K562 (cell line): ENCODE measurements around the gene SLC35F2. TPM values are rescaled to one million over a fixed set of nuclear protein-coding genes. Genes with fewer than 3 reads are reported as not detected.

ENCODE experiments used
- ATAC-seq: fragments of 200-7000 bp; cut with Tn5 transposase; 3 replicates; pipeline ENCODE4 v1.9.1; 2020; ENCODE audit warnings: moderate library complexity
- BruUV-seq: library from RNA; stranded (reverse); fragments of 400-500 nt; replicated peaks from 2 replicates; lab custom pipeline; 2021; lab: Mats Ljungman, UMichigan
- CTCF ChIA-PET: fragments of 300-600 bp; formaldehyde crosslinking; extraction: SDS; loops from one replicate; lab custom pipeline; 2021; ENCODE audit warnings: low intra/inter-chr PET ratio; lab: Yijun Ruan, JAX
- POLR2A ChIA-PET: fragments of 300-600, 350-650 bp; sonication (Branson Sonifier 250); formaldehyde crosslinking; extraction: SDS; loops from one replicate; lab custom pipeline; 2021; ENCODE audit warnings: antibody characterized with exemption, inconsistent platforms; lab: Yijun Ruan, JAX
- DNase-seq, 4 experiments: peaks; one replicate each; pipeline versions ENCODE4 v3.0.0 to v3.0.0-alpha.2; 2011 to 2018; ENCODE audit warnings: low spot score in 3 of 4, mixed read lengths in 3 of 4; ENCODE audit errors: extremely low read depth in 1 of 4
- FAIRE-seq: peaks from 2 replicates; lab custom pipeline; 2011; peaks lifted over from hg19 to GRCh38; lab: Jason Lieb, UNC
- H2AFZ ChIP-seq: 2 replicates; pipeline ENCODE4 v1.6.0; 2011; ENCODE audit warnings: low read depth, low read length, control low read depth, inconsistent platforms
- H3K27ac ChIP-seq: fragments of 200-600 bp; 3 replicates; pipeline ENCODE4 v1.8.0; 2011; ENCODE audit warnings: low read depth, mild to moderate bottlenecking, control low read depth, inconsistent platforms, low read length, moderate library complexity, mixed read lengths; ENCODE audit errors: extremely low read depth
- H3K27me3 ChIP-seq, 2 experiments: fragments of 300-600 bp in 1 of 2; 2 replicates in 1 of 2; 3 replicates in 1 of 2; pipeline versions ENCODE4 v1.6.0 to v1.8.0; 2011; ENCODE audit warnings: inconsistent platforms in 2 of 2, low read length in 2 of 2, mild to moderate bottlenecking in 1 of 2, mixed read lengths in 1 of 2, moderate library complexity in 1 of 2; ENCODE audit not compliant: control insufficient read depth in 2 of 2, insufficient read depth in 2 of 2
- H3K36me3 ChIP-seq: fragments of 300-600 bp; 3 replicates; pipeline ENCODE4 v1.8.0; 2011; ENCODE audit warnings: mild to moderate bottlenecking, low read length, inconsistent platforms; ENCODE audit not compliant: control insufficient read depth, insufficient read depth
- H3K4me1 ChIP-seq, 2 experiments: fragments of 200-600 bp in 1 of 2; replicated peaks in 1 of 2; 2 replicates in 1 of 2; 3 replicates in 1 of 2; pipeline versions ENCODE4 v1.5.1 to v1.8.0; 2011; ENCODE audit warnings: inconsistent platforms in 2 of 2, low read length in 2 of 2, mild to moderate bottlenecking in 1 of 2, mixed read lengths in 1 of 2, moderate library complexity in 1 of 2; ENCODE audit not compliant: control insufficient read depth in 2 of 2, insufficient read depth in 2 of 2
- H3K4me2 ChIP-seq: 2 replicates; pipeline ENCODE4 v1.6.1; 2011; ENCODE audit warnings: low read length, control low read depth, inconsistent platforms, mixed read lengths; ENCODE audit not compliant: insufficient read depth
- H3K4me3 ChIP-seq: fragments of 200-600 bp; sonication (generic), shearing (Covaris generic); 2 replicates; pipeline ENCODE4 v1.5.1; 2016; ENCODE audit warnings: control low read depth, inconsistent platforms
- H3K79me2 ChIP-seq: fragments of 200-600 bp; 3 replicates; pipeline ENCODE4 v1.8.0; 2011; ENCODE audit warnings: low read length, inconsistent platforms; ENCODE audit not compliant: control insufficient read depth, insufficient read depth
- H3K9ac ChIP-seq, 2 experiments: 2 replicates each; pipeline versions ENCODE4 v1.6.0 to v1.6.1; 2011; ENCODE audit warnings: low read depth in 2 of 2, low read length in 2 of 2, control low read depth in 1 of 2, inconsistent platforms in 1 of 2, mild to moderate bottlenecking in 1 of 2, mixed read lengths in 1 of 2; ENCODE audit not compliant: insufficient read depth in 1 of 2
- H3K9me1 ChIP-seq: one replicate; pipeline ENCODE4 v1.6.0; 2011; ENCODE audit warnings: inconsistent platforms, mild to moderate bottlenecking, low read length, moderate library complexity; ENCODE audit not compliant: control insufficient read depth, insufficient read depth
- H3K9me3 ChIP-seq: replicated peaks from 2 replicates; pipeline ENCODE4 v1.5.1; 2011; ENCODE audit warnings: low read depth, low read length, inconsistent platforms; ENCODE audit not compliant: control insufficient read depth, insufficient read depth
- H4K20me1 ChIP-seq: replicated peaks from 2 replicates; pipeline ENCODE4 v1.6.1; 2011; ENCODE audit warnings: low read length, inconsistent platforms, mixed read lengths; ENCODE audit not compliant: control insufficient read depth, insufficient read depth
- CBFA2T3 ChIP-seq: fragments of 450-650 bp; IDR thresholded peaks from 2 replicates; pipeline ENCODE4 v1.6.1; 2017
- CEBPG ChIP-seq, 3 experiments: fragments of 200-800 bp in 1 of 3; sonication (Bioruptor generic) in 1 of 3; sonication (generic) in 1 of 3; formaldehyde crosslinking in 1 of 3; IDR thresholded peaks in 2 of 3; conservative IDR thresholded peaks in 1 of 3; 2 replicates each; pipeline versions ENCODE4 v1.6.1 to v1.8.0; 2016 to 2022; ENCODE audit warnings: missing compliant biosample characterization in 2 of 3, missing genetic modification characterization in 2 of 3, mild to moderate bottlenecking in 1 of 3, missing genetic modification reagents in 1 of 3
- HCFC1 ChIP-seq: IDR thresholded peaks from 2 replicates; pipeline ENCODE4 v1.6.1; 2012; ENCODE audit warnings: low read depth, low read length, improper control_type of control experiment
- PML ChIP-seq: IDR thresholded peaks from 2 replicates; pipeline ENCODE4 v1.6.1; 2012; ENCODE audit warnings: low read length, inconsistent platforms
- ZC3H11A ChIP-seq: IDR thresholded peaks from 2 replicates; pipeline ENCODE4 v1.6.1; 2012; ENCODE audit warnings: low read depth, low read length, improper control_type of control experiment
- ZKSCAN3 ChIP-seq: fragments of 250-450 bp; sonication (Bioruptor Pico); IDR thresholded peaks from 2 replicates; pipeline ENCODE4 v1.4.0; 2020
- ZNF3 ChIP-seq: fragments of 250-450 bp; sonication (Bioruptor Pico); IDR thresholded peaks from 2 replicates; pipeline ENCODE4 v1.5.0; 2021; ENCODE audit warnings: mild to moderate bottlenecking, moderate library complexity
- ZNF707 ChIP-seq: fragments of 250-450 bp; sonication (Bioruptor Pico); conservative IDR thresholded peaks from 2 replicates; pipeline ENCODE4 v1.8.0; 2022; ENCODE audit warnings: inconsistent platforms, mild to moderate bottlenecking, moderate library complexity
- ZNF766 ChIP-seq: fragments of 200-800 bp; sonication (Bioruptor generic); conservative IDR thresholded peaks from 2 replicates; pipeline ENCODE4 v1.6.1; 2016; ENCODE audit warnings: missing genetic modification characterization, missing compliant biosample characterization
- WGBS: fragments of 100-300 bp; shearing (Covaris generic); methylation state at CpG from one replicate; pipeline ENCODE4 v1.1.6; 2016; ENCODE audit warnings: low coverage, mixed read lengths; ENCODE audit not compliant: insufficient coverage; ENCODE audit errors: missing lambda C conversion rate; 5-methylcytosine and 5-hydroxymethylcytosine counted together
- in situ Hi-C: fragments of 300-500 bp; cut with MboI; formaldehyde crosslinking; loops from 4 replicates; pipeline ENCODE4 v1.15.0; 2018; ENCODE audit warnings: inconsistent platforms, mixed read lengths
- intact Hi-C: fragments of 100-400 bp; cut with micrococcal nuclease; formaldehyde crosslinking; loops from 2 replicates; pipeline ENCODE4 v1.14.2; 2022
- polyA plus RNA-seq, 8 experiments: library from polyadenylated mRNA; depleted of rRNA in 4 of 8; stranded (reverse) in 5 of 8; unstranded in 3 of 8; fragments of >200 nt; fragmentation: Nextera tagmentation in 2 of 8; fragmentation: Illumina TruSeq in 1 of 8; extraction: Ambion mirVana in 2 of 8; extraction: Trizol in 1 of 8; gene quantifications; 2 replicates each; pipeline versions ENCODE4 v1.2.1 to v1.2.3, GENCODE V29; 2011 to 2014; ENCODE audit warnings: inconsistent platforms in 1 of 8, missing spikeins in 1 of 8
- total RNA-seq, 7 experiments: library from RNA; depleted of rRNA in 6 of 7; stranded (reverse); fragments of >200 nt in 6 of 7; fragmentation: Illumina TruSeq in 2 of 7; extraction: Trizol in 2 of 7; gene quantifications; 2 replicates each; pipeline versions ENCODE4 v1.2.1 to v1.2.3, GENCODE V29; 2011 to 2021; ENCODE audit warnings: low replicate concordance in 1 of 7
- TF ChIP-seq, protein P1 (sequence below): sonication (generic); formaldehyde crosslinking; IDR thresholded peaks from 2 replicates; pipeline ENCODE4 v1.5.0; 2020; ENCODE audit warnings: missing genetic modification reagents
- TF ChIP-seq, protein P2 (sequence below): sonication (generic); formaldehyde crosslinking; IDR thresholded peaks from 2 replicates; pipeline ENCODE4 v1.8.1; 2023; ENCODE audit warnings: mild to moderate bottlenecking, missing genetic modification reagents

SLC35F2 gene
- total and polyA plus RNA-seq, 9 of the 15 experiments (the other 6 are each of a cell fraction or from before 2014, with no cell fraction given): 28.6 to 63.9 (median 53.4) TPM

DNA sequence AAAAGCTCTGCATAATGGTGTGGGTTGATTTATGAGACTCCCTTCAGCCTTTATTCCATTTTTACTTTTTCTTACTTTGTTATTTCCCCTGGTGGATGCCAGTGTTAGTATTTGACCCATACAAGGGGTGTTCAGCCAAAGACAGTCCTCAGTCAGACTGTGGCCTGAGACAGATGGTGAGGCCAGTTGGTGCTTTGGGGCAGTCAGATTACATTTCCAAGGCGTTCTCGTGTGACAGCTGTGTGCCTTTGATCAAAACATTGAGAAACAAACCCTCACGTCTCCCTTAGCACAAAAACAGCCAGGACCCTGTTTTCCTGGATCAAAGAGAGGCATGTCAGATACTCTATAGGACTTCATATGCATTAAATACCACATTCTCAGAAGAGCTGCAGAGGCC lies 115.4 kb downstream of the SLC35F2 start:
- intact Hi-C loops: no loop called here

More for the DNA sequence above, 115.4 kb downstream of the SLC35F2 start:
- no peaks in the 10 kb centered on the region for H3K9me1 ChIP-seq
- 0% methylated on average over 3 of the region's 3 CpGs for WGBS
- no peak for TF ChIP-seq HCFC1
- TF ChIP-seq ZNF3: no peak
- TF ChIP-seq, protein P1, sequence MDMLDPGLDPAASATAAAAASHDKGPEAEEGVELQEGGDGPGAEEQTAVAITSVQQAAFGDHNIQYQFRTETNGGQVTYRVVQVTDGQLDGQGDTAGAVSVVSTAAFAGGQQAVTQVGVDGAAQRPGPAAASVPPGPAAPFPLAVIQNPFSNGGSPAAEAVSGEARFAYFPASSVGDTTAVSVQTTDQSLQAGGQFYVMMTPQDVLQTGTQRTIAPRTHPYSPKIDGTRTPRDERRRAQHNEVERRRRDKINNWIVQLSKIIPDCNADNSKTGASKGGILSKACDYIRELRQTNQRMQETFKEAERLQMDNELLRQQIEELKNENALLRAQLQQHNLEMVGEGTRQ (CRISPR knock-in tag): no peak
- TF ChIP-seq ZKSCAN3 (CRISPR knock-in tag): no peak
- no peak for TF ChIP-seq ZC3H11A
- no peak for TF ChIP-seq ZNF707 (CRISPR knock-in tag)
- TF ChIP-seq PML: no peak
- TF ChIP-seq, protein P2, sequence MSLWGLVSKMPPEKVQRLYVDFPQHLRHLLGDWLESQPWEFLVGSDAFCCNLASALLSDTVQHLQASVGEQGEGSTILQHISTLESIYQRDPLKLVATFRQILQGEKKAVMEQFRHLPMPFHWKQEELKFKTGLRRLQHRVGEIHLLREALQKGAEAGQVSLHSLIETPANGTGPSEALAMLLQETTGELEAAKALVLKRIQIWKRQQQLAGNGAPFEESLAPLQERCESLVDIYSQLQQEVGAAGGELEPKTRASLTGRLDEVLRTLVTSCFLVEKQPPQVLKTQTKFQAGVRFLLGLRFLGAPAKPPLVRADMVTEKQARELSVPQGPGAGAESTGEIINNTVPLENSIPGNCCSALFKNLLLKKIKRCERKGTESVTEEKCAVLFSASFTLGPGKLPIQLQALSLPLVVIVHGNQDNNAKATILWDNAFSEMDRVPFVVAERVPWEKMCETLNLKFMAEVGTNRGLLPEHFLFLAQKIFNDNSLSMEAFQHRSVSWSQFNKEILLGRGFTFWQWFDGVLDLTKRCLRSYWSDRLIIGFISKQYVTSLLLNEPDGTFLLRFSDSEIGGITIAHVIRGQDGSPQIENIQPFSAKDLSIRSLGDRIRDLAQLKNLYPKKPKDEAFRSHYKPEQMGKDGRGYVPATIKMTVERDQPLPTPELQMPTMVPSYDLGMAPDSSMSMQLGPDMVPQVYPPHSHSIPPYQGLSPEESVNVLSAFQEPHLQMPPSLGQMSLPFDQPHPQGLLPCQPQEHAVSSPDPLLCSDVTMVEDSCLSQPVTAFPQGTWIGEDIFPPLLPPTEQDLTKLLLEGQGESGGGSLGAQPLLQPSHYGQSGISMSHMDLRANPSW: no peak
- TF ChIP-seq CEBPG (CRISPR knock-in tag; IDR thresholded peaks at IDR 0.05): no peak
- no peak for TF ChIP-seq CEBPG (tag; conservative IDR thresholded peaks at IDR 0.05 in 1 of 2, IDR thresholded peaks at IDR 0.05 in 1 of 2)
- TF ChIP-seq CBFA2T3: no peak
- TF ChIP-seq ZNF766: no peak
- TF ChIP-seq, all 486 proteins: peak for 0
- Histone ChIP-seq H3K4me1 (no peaks in the 10 kb centered on the region), H3K4me3 (no peak overlapping the region), H3K27me3 (no peaks in the 10 kb centered on the region; a peak in 1 of 5 replicates), H3K4me2 (no peak overlapping the region), H3K27ac (no peak overlapping the region), H2AFZ (no peak overlapping the region), H3K36me3 (no peaks in the 10 kb centered on the region), H3K79me2 (no peaks in the 10 kb centered on the region), H3K9me3 (no peaks in the 10 kb centered on the region), H4K20me1 (no peaks in the 10 kb centered on the region), H3K9ac (no peak overlapping the region)
- in situ Hi-C loops: no loop called here
- no TSS peak for BruUV-seq
- FAIRE-seq (no peak), ATAC-seq (no peak), DNase-seq (no peak)
- CTCF ChIA-PET: no interaction called here
- POLR2A ChIA-PET: interaction anchor here (0.6 kb wide), 1 partner anchor 9 kb away, joined by 3 read pairs; no protein-coding TSS in a partner anchor
